D721Med (cell line): ENCODE results near the gene DAO.

Source experiments
- DNase-seq: peaks from one replicate; pipeline ENCODE4 v3.0.0; 2011; ENCODE audit warnings: low spot score; ENCODE audit not compliant: insufficient read length
- FAIRE-seq: peaks from 2 replicates; lab custom pipeline; 2011; peaks lifted over from hg19 to GRCh38; lab: Jason Lieb, UNC
- CTCF ChIP-seq: IDR thresholded peaks from 2 replicates; pipeline ENCODE4 v1.5.1; 2012; ENCODE audit warnings: mild to moderate bottlenecking, control low read depth; ENCODE audit not compliant: insufficient read depth; ENCODE audit errors: missing control alignments

DAO gene

DNA sequence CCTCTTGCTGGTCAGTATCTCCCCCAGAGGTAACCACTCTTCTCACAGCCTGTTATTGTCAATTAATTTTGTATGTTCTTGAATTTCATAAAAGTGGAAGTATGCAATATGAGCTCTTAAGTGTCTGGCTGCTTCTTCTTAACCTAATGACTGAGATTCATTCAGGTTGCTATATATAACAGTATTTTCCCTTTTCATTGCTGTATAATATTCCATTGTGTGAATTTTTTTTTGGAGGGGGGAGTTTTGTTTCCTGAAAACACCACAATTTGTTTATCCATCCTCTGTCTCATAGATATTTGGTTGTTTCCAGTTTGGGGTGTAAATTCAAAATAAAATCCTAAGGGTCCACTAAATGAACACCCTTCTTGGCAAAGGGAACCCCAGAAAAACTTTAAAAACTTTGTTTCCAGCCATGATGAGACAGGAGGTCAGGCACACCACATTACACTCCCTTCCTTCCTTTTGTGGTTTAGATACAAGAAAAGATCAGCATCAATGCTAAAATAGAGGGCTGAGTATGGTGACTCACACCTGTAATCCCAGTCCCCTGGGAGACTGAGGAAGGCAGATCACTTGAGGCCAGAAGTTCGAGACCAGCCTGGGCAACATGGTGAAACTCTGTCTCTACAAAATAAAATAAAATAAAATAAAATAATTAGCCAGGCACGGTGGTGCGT lies 4.1 kb upstream of the DAO start:
- DNase-seq (no peak), FAIRE-seq (no peak)
- TF ChIP-seq CTCF: no peak

DNA sequence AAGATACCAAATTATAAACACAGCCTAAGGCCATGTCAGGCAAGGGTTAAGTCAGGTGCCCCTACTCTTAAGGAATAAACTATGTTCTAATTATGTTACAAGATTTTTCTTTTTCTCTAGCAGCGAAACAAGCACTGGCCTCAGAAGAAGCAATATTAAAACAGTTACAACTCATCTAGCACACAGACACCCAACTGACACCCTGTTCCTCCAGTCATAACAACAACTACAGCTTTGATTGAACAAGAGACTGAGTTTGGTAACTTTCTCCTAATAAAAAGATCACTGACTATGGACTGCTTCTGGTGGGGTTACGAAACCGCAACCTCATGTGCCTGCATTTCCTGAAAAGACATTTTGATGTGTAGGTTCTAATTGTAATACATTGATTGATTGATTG lies 3.3 kb upstream of the DAO start:
- FAIRE-seq (no peak), DNase-seq (no peak)
- TF ChIP-seq CTCF: no peak

- TF ChIP-seq CTCF: no peak
- FAIRE-seq (no peak), DNase-seq (no peak)
Observed at GRCh38 chr12:108881953-108882352, 2.1 kb downstream of the DAO start.

DNA sequence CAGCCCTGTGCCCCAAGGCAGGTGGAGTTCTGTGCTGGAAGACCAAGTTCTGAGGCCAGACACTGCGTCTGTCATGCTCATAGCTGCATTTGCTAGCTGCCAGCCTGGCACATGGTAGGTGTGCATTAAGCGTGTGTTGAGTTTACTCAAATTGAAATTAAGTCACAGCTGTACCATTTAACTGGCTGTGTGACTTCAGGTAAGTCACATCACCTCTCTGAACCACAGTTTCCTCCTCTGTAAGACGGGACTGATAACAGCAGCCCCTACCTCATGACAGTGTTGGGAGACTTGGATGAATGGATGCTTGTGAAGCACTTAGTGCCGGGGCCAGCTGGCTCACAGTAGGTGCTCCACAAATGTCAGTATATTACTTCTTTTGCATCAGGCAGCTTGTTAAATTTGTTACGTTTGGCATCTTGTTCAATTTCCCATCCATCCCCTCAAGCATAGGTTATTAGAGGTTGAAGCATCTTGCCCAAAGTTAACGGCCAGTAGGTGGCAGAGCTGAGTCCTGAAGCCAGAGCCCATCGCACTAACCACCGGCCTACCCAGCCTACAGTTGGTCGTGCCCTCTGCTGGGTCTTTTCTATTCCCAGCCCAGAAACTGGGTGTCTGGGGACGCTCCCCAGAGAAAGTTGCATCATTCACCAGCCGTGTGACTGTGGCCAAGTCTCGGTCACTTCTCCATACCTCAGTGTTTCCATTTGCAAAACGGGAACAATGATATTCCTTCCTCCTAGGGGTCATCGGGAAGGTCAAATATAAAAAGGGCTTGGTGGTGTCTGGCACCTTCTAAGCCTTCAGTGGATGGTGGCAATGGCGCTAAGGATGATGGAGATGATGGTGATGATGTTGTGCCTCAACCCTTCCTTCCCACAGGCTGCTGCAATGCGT lies 4.5 kb downstream of the DAO start:
- TF ChIP-seq CTCF: peak; percentile 59
- FAIRE-seq: no peak
- no peak for DNase-seq

DNA sequence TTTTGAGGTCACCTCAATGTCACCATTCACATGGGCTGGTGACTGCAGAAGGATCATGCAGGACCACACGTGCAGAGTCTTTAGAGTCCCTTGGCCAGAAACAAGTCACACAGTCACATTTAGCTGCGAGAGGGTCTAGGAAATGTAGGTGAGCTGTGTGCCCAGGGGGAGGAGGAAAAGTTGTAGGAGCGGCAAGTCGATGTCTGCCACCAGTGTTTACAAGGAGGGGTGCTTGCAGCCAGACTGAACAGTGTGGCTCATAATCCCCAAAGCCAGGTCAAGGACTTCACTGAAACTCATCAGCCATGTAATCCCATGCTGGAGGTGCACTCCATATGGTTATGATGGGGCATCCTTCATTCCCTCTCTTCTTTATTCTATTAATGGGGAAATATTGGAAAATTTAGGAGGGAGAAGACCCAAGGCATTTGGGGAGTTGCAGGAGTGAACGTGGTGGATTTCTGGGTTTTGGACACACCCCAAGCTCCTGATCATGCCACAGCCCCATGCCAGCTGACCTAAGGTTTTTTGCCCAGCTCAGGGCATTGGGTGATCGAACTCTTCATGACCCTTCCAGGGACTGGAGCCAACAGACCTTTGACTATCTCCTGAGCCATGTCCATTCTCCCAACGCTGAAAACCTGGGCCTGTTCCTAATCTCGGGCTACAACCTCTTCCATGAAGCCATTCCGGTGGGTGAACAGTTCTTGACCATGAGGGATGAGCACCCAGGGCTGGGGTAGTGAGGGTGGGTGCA lies 7.2 kb downstream of the DAO start:
- FAIRE-seq: no peak
- peak; percentile 33 for DNase-seq
- no peak for TF ChIP-seq CTCF

GRCh38 chr12:108888031-108888430 lies 8.1 kb downstream of the DAO start:
- TF ChIP-seq CTCF: no peak
- FAIRE-seq (no peak), DNase-seq (no peak)
